ENCODE results near the gene EML6.

- TF ChIP-seq CTCF (conservative IDR thresholded peaks at IDR 0.05; ENCODE audit: low read depth in 2 of 2) (no peak), EZH2phosphoT487 (IDR thresholded peaks at IDR 0.05; ENCODE audit: unreplicated experiment) (no peak), POLR2AphosphoS5 (IDR thresholded peaks at IDR 0.05; ENCODE audit: low read depth) (no peak), EZH2 (IDR thresholded peaks at IDR 0.05; ENCODE audit: low read depth, unreplicated experiment) (no peak), REST (IDR thresholded peaks at IDR 0.05; ENCODE audit: unreplicated experiment) (no peak), ETS1 (IDR thresholded peaks at IDR 0.05) (no peak), ZNF114 (CRISPR knock-in tag; IDR thresholded peaks at IDR 0.05) (no peak), STAT1 (IDR thresholded peaks at IDR 0.05; ENCODE audit: unreplicated experiment) (no peak), JUNB (IDR thresholded peaks at IDR 0.05; ENCODE audit: unreplicated experiment) (no peak), CREB1 (CRISPR knock-in tag; IDR thresholded peaks at IDR 0.05; ENCODE audit: low read depth) (no peak), NANOG (IDR thresholded peaks at IDR 0.05; ENCODE audit: borderline replicate concordance) (no peak), ZNF462 (CRISPR knock-in tag; IDR thresholded peaks at IDR 0.05) (no peak)
Measured at GRCh38 chr2:54805255-54805654, 81.8 kb downstream of the EML6 start.

All from GM23338 (cell line).